Prostate gland (tissue), 2 donors: Measurements from ENCODE around the gene STX1B. TPM values are rescaled to one million over a fixed set of nuclear protein-coding genes. Genes with fewer than 3 reads are reported as not detected.

Experiments
- DNase-seq: peaks from one replicate; pipeline ENCODE4 v3.0.0-alpha.2; 2019; ENCODE audit warnings: low spot score
- H3K27ac ChIP-seq, 2 donors: fragments of 200-600 bp; sonication (generic); 2 replicates each; pipeline ENCODE4 v1.5.1; 2017 to 2019
- H3K27me3 ChIP-seq: fragments of 200-600 bp; sonication (generic); replicated peaks from 2 replicates; pipeline ENCODE4 v1.5.1; 2019; ENCODE audit not compliant: insufficient read depth
- H3K36me3 ChIP-seq, 2 donors: fragments of 200-600 bp; sonication (generic); 1 replicate in 1 of 2; 2 replicates in 1 of 2; pipeline versions ENCODE4 v1.5.1 to v1.8.1; 2017 to 2019
- H3K4me1 ChIP-seq: fragments of 200-600 bp; sonication (generic); replicated peaks from 2 replicates; pipeline ENCODE4 v1.5.1; 2019
- H3K4me3 ChIP-seq, 2 donors: fragments of 200-600 bp; sonication (generic); 2 replicates each; pipeline ENCODE4 v1.5.1; 2017 to 2019
- H3K9me3 ChIP-seq: fragments of 200-600 bp; sonication (generic); 2 replicates; pipeline ENCODE4 v1.5.1; 2017
- POLR2A ChIP-seq: fragments of 450-650 bp; IDR thresholded peaks from one replicate; pipeline ENCODE4 v1.6.1; 2016; ENCODE audit warnings: antibody characterized with exemption, mild to moderate bottlenecking
- POLR2AphosphoS5 ChIP-seq: sonication (generic); formaldehyde crosslinking; IDR thresholded peaks from one replicate; pipeline ENCODE4 v1.6.1; 2017; ENCODE audit warnings: antibody characterized with exemption
- WGBS: methylation state at CpG from one replicate; pipeline ENCODE4 v1.1.5; 2018; 5-methylcytosine and 5-hydroxymethylcytosine counted together
- intact Hi-C: fragments of 100-400 bp; cut with DNase I; formaldehyde crosslinking; loops from one replicate; pipeline ENCODE4 v1.14.2; 2022
- total RNA-seq, 2 donors: library from RNA; depleted of rRNA; stranded (reverse); fragments of >200 nt; gene quantifications; one replicate each; pipeline ENCODE4 v1.1.0, GENCODE V29; 2016
- TF ChIP-seq, protein P1 (sequence below), 4 experiments: fragments of 200-600 bp in 2 of 4; fragments of 450-650 bp in 2 of 4; sonication (generic) in 2 of 4; IDR thresholded peaks; 1 replicate in 3 of 4; 2 replicates in 1 of 4; pipeline ENCODE4 v1.5.1; 2016 to 2019; ENCODE audit warnings: antibody characterized with exemption in 4 of 4, mild to moderate bottlenecking in 2 of 4, moderate library complexity in 2 of 4

Gene STX1B
- total RNA-seq, 2 donors from 2014 or later = 0.36 to 0.91 TPM

DNA sequence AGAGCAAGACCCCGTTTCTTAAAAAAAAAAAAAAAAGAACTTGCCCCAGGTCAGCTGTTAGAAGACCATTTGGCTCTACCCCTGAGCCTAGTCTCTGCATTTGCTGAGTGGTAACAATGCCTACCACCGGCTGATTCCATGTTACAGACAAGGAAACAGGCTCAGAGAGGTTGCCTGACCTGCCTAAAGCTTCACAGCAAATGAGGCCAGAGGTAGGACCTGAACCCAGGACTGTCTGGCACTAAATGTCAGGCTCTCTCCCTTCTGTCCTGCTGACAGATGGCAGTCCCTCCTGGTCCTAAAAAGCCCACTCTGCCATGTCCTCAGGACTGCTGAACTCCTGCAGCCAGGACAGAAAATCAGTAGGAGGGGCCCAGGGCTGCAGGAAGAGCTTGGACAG lies 5.8 kb downstream of the STX1B start:
- intact Hi-C loops = no loop called here
- H3K27me3 ChIP-seq = no peaks in the 10 kb centered on the region
- WGBS = 80% methylated on average over 2 of the region's 2 CpGs

DNA sequence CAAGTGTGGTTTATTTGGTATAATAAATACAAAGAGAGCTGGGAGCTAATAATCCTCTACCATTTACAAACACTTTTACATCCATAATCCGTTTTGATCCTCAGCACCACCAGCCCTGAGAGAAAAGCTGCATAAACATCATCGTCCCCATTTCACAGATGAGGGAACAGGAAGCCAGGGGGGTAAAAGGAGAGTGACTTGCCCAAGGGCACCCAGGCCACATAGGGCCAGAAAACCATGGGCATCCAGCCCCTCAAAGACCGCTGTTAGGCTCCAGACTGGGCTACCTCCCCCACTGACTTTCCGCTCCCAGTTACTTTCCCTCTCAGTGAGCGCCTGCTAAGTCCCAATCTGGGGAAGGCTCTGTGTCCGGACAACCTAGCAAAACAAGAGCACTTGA lies 6.7 kb downstream of the STX1B start:
- Histone ChIP-seq H3K27ac (no peak overlapping the region), H3K27me3 (no peaks in the 10 kb centered on the region), H3K4me3 (no peak overlapping the region), H3K9me3 (no peaks in the 10 kb centered on the region), H3K36me3 (no peaks in the 10 kb centered on the region), H3K4me1 (no peaks in the 10 kb centered on the region)
- DNase-seq = no peak
- WGBS = 89% methylated on average over 6 of the region's 6 CpGs
- TF ChIP-seq POLR2AphosphoS5 (no peak), POLR2A (no peak)
- TF ChIP-seq, protein P1, sequence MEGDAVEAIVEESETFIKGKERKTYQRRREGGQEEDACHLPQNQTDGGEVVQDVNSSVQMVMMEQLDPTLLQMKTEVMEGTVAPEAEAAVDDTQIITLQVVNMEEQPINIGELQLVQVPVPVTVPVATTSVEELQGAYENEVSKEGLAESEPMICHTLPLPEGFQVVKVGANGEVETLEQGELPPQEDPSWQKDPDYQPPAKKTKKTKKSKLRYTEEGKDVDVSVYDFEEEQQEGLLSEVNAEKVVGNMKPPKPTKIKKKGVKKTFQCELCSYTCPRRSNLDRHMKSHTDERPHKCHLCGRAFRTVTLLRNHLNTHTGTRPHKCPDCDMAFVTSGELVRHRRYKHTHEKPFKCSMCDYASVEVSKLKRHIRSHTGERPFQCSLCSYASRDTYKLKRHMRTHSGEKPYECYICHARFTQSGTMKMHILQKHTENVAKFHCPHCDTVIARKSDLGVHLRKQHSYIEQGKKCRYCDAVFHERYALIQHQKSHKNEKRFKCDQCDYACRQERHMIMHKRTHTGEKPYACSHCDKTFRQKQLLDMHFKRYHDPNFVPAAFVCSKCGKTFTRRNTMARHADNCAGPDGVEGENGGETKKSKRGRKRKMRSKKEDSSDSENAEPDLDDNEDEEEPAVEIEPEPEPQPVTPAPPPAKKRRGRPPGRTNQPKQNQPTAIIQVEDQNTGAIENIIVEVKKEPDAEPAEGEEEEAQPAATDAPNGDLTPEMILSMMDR (IDR thresholded peaks at IDR 0.05) = no peak
- intact Hi-C loops = no loop called here

More for the DNA sequence above, 5.8 kb downstream of the STX1B start:
- H3K36me3 ChIP-seq = no peaks in the 10 kb centered on the region
- DNase-seq = no peak
- TF ChIP-seq POLR2AphosphoS5 (no peak), POLR2A (no peak)
- TF ChIP-seq, protein P1 (IDR thresholded peaks at IDR 0.05) = no peak
- no peak overlapping the region for H3K4me3 ChIP-seq
- no peaks in the 10 kb centered on the region for H3K9me3 ChIP-seq
- H3K27ac ChIP-seq = no peak overlapping the region
- no peaks in the 10 kb centered on the region for H3K4me1 ChIP-seq

GRCh38 chr16:31002862-31003341 lies 7.5 kb downstream of the STX1B start:
- no peaks in the 10 kb centered on the region for H3K9me3 ChIP-seq
- no peaks in the 10 kb centered on the region for H3K36me3 ChIP-seq
- H3K27me3 ChIP-seq = no peaks in the 10 kb centered on the region
- H3K4me1 ChIP-seq = no peaks in the 10 kb centered on the region
- H3K4me3 ChIP-seq = no peak overlapping the region
- DNase-seq = no peak
- intact Hi-C loops = no loop called here
- H3K27ac ChIP-seq = peak overlapping the region in 1 of 2 donors; percentile 39
- TF ChIP-seq POLR2AphosphoS5 (no peak), POLR2A (no peak)
- TF ChIP-seq, protein P1 (IDR thresholded peaks at IDR 0.05) = no peak
- 61% methylated on average over 9 of the region's 9 CpGs for WGBS

DNA sequence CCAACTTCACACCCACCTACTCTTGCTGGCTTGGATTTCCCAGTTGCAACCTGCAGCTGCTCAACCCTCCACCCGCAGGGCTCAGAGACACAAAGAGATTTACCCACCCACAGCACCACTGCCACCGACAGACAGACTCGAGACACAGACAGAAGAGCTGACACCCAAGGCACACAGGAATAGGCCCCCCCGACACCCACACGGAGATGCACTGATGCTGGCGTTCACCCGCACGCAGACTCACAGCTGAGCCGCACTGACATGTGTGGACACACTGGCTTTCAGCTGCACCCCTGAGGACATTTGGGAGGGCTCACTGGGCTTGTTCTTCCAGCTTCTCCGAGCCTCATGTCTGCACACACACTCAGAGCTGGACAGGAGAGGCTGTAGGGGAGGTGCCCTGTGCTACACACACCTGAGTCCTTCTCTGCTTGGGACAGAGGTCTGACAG lies 8.2 kb downstream of the STX1B start:
- Histone ChIP-seq H3K4me3 (no peak overlapping the region), H3K36me3 (no peaks in the 10 kb centered on the region), H3K4me1 (no peaks in the 10 kb centered on the region), H3K27ac (peak overlapping the region in 1 of 2 donors; percentile 39), H3K27me3 (no peaks in the 10 kb centered on the region), H3K9me3 (no peaks in the 10 kb centered on the region)
- intact Hi-C loops = no loop called here
- TF ChIP-seq POLR2AphosphoS5 (no peak), POLR2A (no peak)
- TF ChIP-seq, protein P1 (IDR thresholded peaks at IDR 0.05) = no peak
- DNase-seq = no peak
- WGBS = 29% methylated on average over 10 of the region's 10 CpGs

DNA sequence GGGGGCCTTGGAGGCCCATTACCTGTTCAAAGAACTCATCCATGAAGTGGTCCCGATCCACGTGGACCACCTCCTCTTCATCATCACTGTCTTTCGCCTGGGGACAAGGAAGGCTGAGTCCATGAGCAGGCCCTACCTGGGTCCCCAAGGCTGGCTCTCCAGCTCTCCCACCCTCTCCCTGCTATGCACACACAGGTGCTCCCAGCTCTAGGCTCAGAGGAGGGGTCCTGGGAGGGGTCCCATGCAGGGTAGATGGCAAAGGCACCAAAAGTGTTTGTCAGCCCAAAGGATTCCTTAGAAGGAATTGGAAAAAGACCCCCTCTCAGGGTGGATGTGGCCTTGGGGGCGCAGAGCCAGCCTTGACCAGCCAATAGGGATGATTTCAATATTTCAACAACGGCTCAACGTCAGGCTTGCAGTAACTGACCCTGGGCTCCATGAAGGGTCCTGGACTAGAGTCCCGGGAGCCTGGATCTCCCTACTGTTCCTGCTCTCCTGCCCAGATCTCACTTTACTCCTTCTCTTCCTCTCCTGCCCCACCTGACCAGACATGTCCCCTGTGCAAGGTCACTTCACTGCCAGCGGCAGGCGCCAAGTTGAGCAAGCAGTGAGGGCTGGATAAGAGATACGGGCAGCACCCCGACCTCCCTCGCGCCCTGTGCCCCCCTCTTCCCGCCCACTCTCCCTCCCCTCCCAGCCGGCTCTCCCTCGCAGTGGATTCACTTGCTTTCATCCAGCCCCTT lies 8.8 kb downstream of the STX1B start:
- H3K4me3 ChIP-seq = no peak overlapping the region

More for the DNA sequence above, 8.8 kb downstream of the STX1B start:
- TF ChIP-seq POLR2A = no peak
- no peaks in the 10 kb centered on the region for H3K36me3 ChIP-seq
- 50% methylated on average over 14 of the region's 16 CpGs for WGBS
- H3K27ac ChIP-seq = no peak overlapping the region
- no peaks in the 10 kb centered on the region for H3K4me1 ChIP-seq
- intact Hi-C loops = no loop called here
- no peak for DNase-seq
- no peaks in the 10 kb centered on the region for H3K27me3 ChIP-seq
- H3K9me3 ChIP-seq = no peaks in the 10 kb centered on the region
